HG03460 (cell line): Measurements from ENCODE around the gene HMGN3.

Experiments
- ATAC-seq: cut with Tn5 transposase; IDR thresholded peaks from one replicate; pipeline ENCODE4 v1.9.1; 2021; ENCODE audit not compliant: unreplicated experiment

Gene HMGN3

GRCh38 chr6:79233611-79234149 is 802 bp downstream of the HMGN3 start:
- peak; percentile 67 for ATAC-seq

GRCh38 chr6:79232696-79233462 is 1.6 kb downstream of the HMGN3 start:
- no peak for ATAC-seq

- ATAC-seq = no peak
Observed at GRCh38 chr6:79231666-79232065, 2.8 kb downstream of the HMGN3 start.

GRCh38 chr6:79231101-79231500 is 3.4 kb downstream of the HMGN3 start:
- ATAC-seq = no peak

GRCh38 chr6:79230149-79230548 is 4.3 kb downstream of the HMGN3 start:
- ATAC-seq = no peak

GRCh38 chr6:79227445-79227844 is 7.0 kb downstream of the HMGN3 start:
- no peak for ATAC-seq

- no peak for ATAC-seq
Observed at GRCh38 chr6:79226660-79227059, 7.8 kb downstream of the HMGN3 start.

GRCh38 chr6:79225717-79226599 is 8.5 kb downstream of the HMGN3 start:
- no peak for ATAC-seq

GRCh38 chr6:79223611-79224404 is 10.7 kb downstream of the HMGN3 start:
- no peak for ATAC-seq

- no peak for ATAC-seq
Observed at GRCh38 chr6:79215213-79215824, 19.2 kb downstream of the HMGN3 start.

- ATAC-seq = no peak
Observed at GRCh38 chr6:79212859-79213258, 21.6 kb downstream of the HMGN3 start.

GRCh38 chr6:79208816-79209215 is 25.7 kb downstream of the HMGN3 start:
- no peak for ATAC-seq

- ATAC-seq = no peak
Observed at GRCh38 chr6:79203753-79204253, 30.7 kb downstream of the HMGN3 start.

- no peak for ATAC-seq
Observed at GRCh38 chr6:79202556-79202955, 31.9 kb downstream of the HMGN3 start.

- no peak for ATAC-seq
Observed at GRCh38 chr6:79201983-79202382, 32.5 kb downstream of the HMGN3 start.

GRCh38 chr6:79201143-79201542 is 33.3 kb downstream of the HMGN3 start:
- no peak for ATAC-seq

GRCh38 chr6:79196912-79197311 is 37.6 kb downstream of the HMGN3 start:
- ATAC-seq = no peak

- no peak for ATAC-seq
Observed at GRCh38 chr6:79193971-79194370, 40.5 kb downstream of the HMGN3 start.

GRCh38 chr6:79189760-79190350 is 44.6 kb downstream of the HMGN3 start:
- ATAC-seq = no peak

GRCh38 chr6:79188885-79189480 is 45.5 kb downstream of the HMGN3 start:
- ATAC-seq = no peak
